PC-9 (cell line): ENCODE measurements around the gene KCNK6. TPM values are rescaled to one million over a fixed set of nuclear protein-coding genes. Genes with fewer than 3 reads are reported as not detected.
A peak's percentile ranks its signal among the peaks of the same experiment; 100 is the strongest.

Experiments used
- BruUV-seq: library from RNA; stranded (reverse); fragments of 400-500 nt; replicated peaks from 2 replicates; lab custom pipeline; 2021; lab: Mats Ljungman, UMichigan
- CTCF ChIA-PET: fragments of 300-600 bp; sonication (Branson Sonifier 250); formaldehyde crosslinking; loops from one replicate; lab custom pipeline; 2022; ENCODE audit warnings: antibody characterized with exemption; lab: Charles Lee
- POLR2A ChIA-PET: fragments of 300-600 bp; sonication (Branson Sonifier 250); formaldehyde crosslinking; loops from one replicate; lab custom pipeline; 2022; ENCODE audit warnings: antibody characterized with exemption; ENCODE audit not compliant: unreplicated experiment; lab: Charles Lee
- DNase-seq, 2 experiments: peaks; one replicate each; pipeline versions ENCODE4 v3.0.0 to v3.0.0-alpha.2; 2015 to 2022; ENCODE audit warnings: mixed read lengths in 1 of 2
- H2AFZ ChIP-seq: fragments of 200-600 bp; sonication (generic); 2 replicates; pipeline ENCODE4 v1.8.1; 2017; ENCODE audit warnings: antibody characterized with exemption
- H3F3A ChIP-seq: fragments of 200-600 bp; sonication (generic); 2 replicates; pipeline ENCODE4 v1.8.1; 2017; ENCODE audit warnings: antibody characterized with exemption, mild to moderate bottlenecking, low read depth; ENCODE audit not compliant: insufficient read depth
- H3K27ac ChIP-seq: fragments of 200-600 bp; sonication (generic); 2 replicates; pipeline ENCODE4 v1.6.1; 2016; ENCODE audit warnings: mixed run types
- H3K27me3 ChIP-seq: fragments of 200-600 bp; sonication (generic); 2 replicates; pipeline ENCODE4 v1.6.1; 2016; ENCODE audit warnings: low read depth, mixed run types; ENCODE audit not compliant: insufficient read depth
- H3K36me3 ChIP-seq: fragments of 200-600 bp; sonication (generic); 2 replicates; pipeline ENCODE4 v1.6.1; 2016; ENCODE audit warnings: low read depth, mixed run types
- H3K4me1 ChIP-seq: fragments of 200-600 bp; sonication (generic); replicated peaks from 2 replicates; pipeline ENCODE4 v1.6.1; 2016; ENCODE audit warnings: mixed run types; ENCODE audit not compliant: insufficient read depth
- H3K4me2 ChIP-seq: fragments of 200-600 bp; sonication (generic); 2 replicates; pipeline ENCODE4 v1.6.1; 2017; ENCODE audit warnings: mixed run types
- H3K4me3 ChIP-seq: fragments of 200-600 bp; sonication (generic); 2 replicates; pipeline ENCODE4 v1.6.1; 2016; ENCODE audit warnings: mixed run types
- H3K79me2 ChIP-seq: fragments of 200-600 bp; sonication (generic); 2 replicates; pipeline ENCODE4 v1.6.1; 2017; ENCODE audit warnings: low read depth, mixed run types
- H3K9me2 ChIP-seq: fragments of 200-600 bp; sonication (generic); 2 replicates; pipeline ENCODE4 v1.8.1; 2017; ENCODE audit warnings: mild to moderate bottlenecking; ENCODE audit not compliant: insufficient read depth
- H3K9me3 ChIP-seq: fragments of 200-600 bp; sonication (generic); 2 replicates; pipeline ENCODE4 v1.8.1; 2016; ENCODE audit warnings: low read depth; ENCODE audit not compliant: insufficient read depth
- H4K20me1 ChIP-seq: fragments of 200-600 bp; sonication (generic); 2 replicates; pipeline ENCODE4 v1.8.1; 2017; ENCODE audit not compliant: insufficient read depth
- CTCF ChIP-seq: fragments of 200-600 bp; sonication (generic); conservative IDR thresholded peaks from 2 replicates; pipeline ENCODE4 v1.6.1; 2017; ENCODE audit warnings: mixed run types, antibody characterized with exemption, mild to moderate bottlenecking, moderate library complexity
- EZH2 ChIP-seq: fragments of 200-600 bp; sonication (generic); IDR thresholded peaks from 2 replicates; pipeline ENCODE4 v1.8.0; 2017; ENCODE audit warnings: antibody characterized with exemption, low read depth
- intact Hi-C: fragments of 100-400 bp; cut with micrococcal nuclease; formaldehyde crosslinking; loops from one replicate; pipeline ENCODE4 v1.10.0; 2022; ENCODE audit not compliant: unreplicated experiment
- total RNA-seq: library from RNA; stranded (reverse); gene quantifications from 2 replicates; pipeline ENCODE4 v1.2.3, GENCODE V29; 2021

KCNK6 gene
- total RNA-seq, 1 experiment from 2014 or later = 6.1 TPM

DNA sequence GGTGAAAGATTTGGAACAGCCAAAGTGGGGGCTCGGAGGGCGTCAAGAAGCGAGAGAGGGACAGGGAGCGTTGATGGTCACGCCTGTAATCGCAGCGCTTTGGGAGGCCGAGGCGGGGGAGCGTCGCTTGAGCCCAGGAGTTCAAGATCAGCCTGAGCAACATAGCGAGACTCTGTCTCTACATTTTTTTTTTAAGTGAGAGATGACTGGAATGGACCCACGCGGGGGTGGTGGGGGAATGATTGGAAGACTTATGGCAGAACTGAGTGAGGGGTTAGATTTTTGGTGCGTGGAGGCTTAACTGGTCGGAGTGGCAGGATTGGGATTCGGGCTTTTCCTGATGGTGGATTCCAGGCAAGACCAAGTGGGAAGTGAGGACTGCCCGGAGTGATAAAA, 55.5 kb downstream of the KCNK6 start:
- peak overlapping the region; percentile 76 for H3K4me3 ChIP-seq
- peaks cover 5% of the 10 kb centered on the region for H3F3A ChIP-seq
- ChIA-PET CTCF (no interaction called here), POLR2A (interaction anchor here (0.7 to 1.1 kb wide), 2 partner anchors 28 to 780 kb away, joined by 3 to 4 read pairs; no protein-coding TSS in a partner anchor)
- H2AFZ ChIP-seq = peak overlapping the region; percentile 87
- H3K36me3 ChIP-seq = peaks cover 25% of the 10 kb centered on the region; the same call in 1 of the 2 replicates
- peak overlapping the region; percentile 58 for H3K27ac ChIP-seq
- BruUV-seq = TSS peak; percentile 21
- H3K4me2 ChIP-seq = peak overlapping the region; percentile 87
- peaks cover 36% of the 10 kb centered on the region for H3K79me2 ChIP-seq
- H3K4me1 ChIP-seq = peaks cover 15% of the 10 kb centered on the region
- H3K9me3 ChIP-seq = no peaks in the 10 kb centered on the region
- no peak for TF ChIP-seq EZH2
- TF ChIP-seq CTCF = no peak
- no peaks in the 10 kb centered on the region for H3K27me3 ChIP-seq
- intact Hi-C loops = no loop called here
- H3K9me2 ChIP-seq = no peaks in the 10 kb centered on the region
- H4K20me1 ChIP-seq = peaks cover 8% of the 10 kb centered on the region
- DNase-seq = no peak

- no peak overlapping the region for H3K27ac ChIP-seq
- peaks cover 10% of the 10 kb centered on the region for H4K20me1 ChIP-seq
- peaks cover 15% of the 10 kb centered on the region for H3K4me1 ChIP-seq
- CTCF ChIA-PET = interaction anchor here (0.5 to 0.6 kb wide), 3 partner anchors 127 to 553 kb away, joined by 3 to 5 read pairs (median 4); no protein-coding TSS in a partner anchor
- H3K79me2 ChIP-seq = peaks cover 36% of the 10 kb centered on the region
- intact Hi-C loops = no loop called here
- DNase-seq = no peak
- peak overlapping the region; percentile 87 for H3K4me2 ChIP-seq
- POLR2A ChIA-PET = interaction anchor here (0.6 kb wide), 3 partner anchors 12 to 71 kb away, joined by 4 to 12 read pairs (median 6); partner anchors contain the start of gene GGN
- no peak overlapping the region; the same call in 1 of the 2 replicates for H2AFZ ChIP-seq
- BruUV-seq = no TSS peak
- no peaks in the 10 kb centered on the region for H3K9me2 ChIP-seq
- H3K27me3 ChIP-seq = no peaks in the 10 kb centered on the region
- no peaks in the 10 kb centered on the region for H3K9me3 ChIP-seq
- TF ChIP-seq EZH2 (no peak), CTCF (no peak)
- H3F3A ChIP-seq = peaks cover 5% of the 10 kb centered on the region
- peak overlapping the region; percentile 76 for H3K4me3 ChIP-seq
- H3K36me3 ChIP-seq = peaks cover 28% of the 10 kb centered on the region; the same call in 1 of the 2 replicates
These were observed 56.1 kb downstream of the KCNK6 start for GRCh38 chr19:38375748-38376147.

DNA sequence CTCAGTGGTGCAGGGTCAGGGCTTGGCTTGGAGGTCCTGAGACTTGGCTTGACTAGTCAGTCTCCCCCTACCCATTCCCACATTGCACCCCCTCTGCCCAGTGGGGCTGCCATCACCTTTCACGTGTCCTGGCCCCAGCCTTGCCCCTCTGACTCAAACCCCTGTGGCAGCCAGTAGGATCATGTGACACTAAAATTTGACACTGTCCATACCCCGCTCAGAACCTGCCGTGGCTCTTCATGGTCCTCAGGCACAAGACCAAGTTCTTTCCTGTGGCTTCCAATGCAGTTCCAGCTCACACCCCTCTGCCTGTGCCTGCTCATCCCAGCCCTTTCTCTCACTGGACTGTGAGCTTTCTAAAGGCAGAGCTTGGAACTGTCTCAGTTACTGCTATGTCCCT, 56.9 kb downstream of the KCNK6 start:
- peak overlapping the region; percentile 87 for H3K4me2 ChIP-seq
- H3K27ac ChIP-seq = no peak overlapping the region
- H3K27me3 ChIP-seq = no peaks in the 10 kb centered on the region
- no peak for DNase-seq
- H3K79me2 ChIP-seq = peaks cover 36% of the 10 kb centered on the region
- no peak overlapping the region for H2AFZ ChIP-seq
- H3K9me2 ChIP-seq = no peaks in the 10 kb centered on the region
- intact Hi-C loops = no loop called here
- ChIA-PET POLR2A (interaction anchor here (0.6 kb wide), 2 partner anchors 11 to 372 kb away, joined by 3 to 12 read pairs; partner anchors contain the start of gene GGN), CTCF (interaction anchor here (0.5 to 0.6 kb wide), 3 partner anchors 26 to 260 kb away, joined by 3 to 5 read pairs (median 4); partner anchors contain the start of gene FAM98C)
- peaks cover 5% of the 10 kb centered on the region for H3F3A ChIP-seq
- H3K36me3 ChIP-seq = peaks cover 35% of the 10 kb centered on the region
- H4K20me1 ChIP-seq = peaks cover 10% of the 10 kb centered on the region
- H3K9me3 ChIP-seq = no peaks in the 10 kb centered on the region
- TF ChIP-seq CTCF (no peak), EZH2 (no peak)
- 0 out of 2 replicates have a peak overlapping the region, but pooled peaks have one; percentile 76 for H3K4me3 ChIP-seq
- peaks cover 15% of the 10 kb centered on the region for H3K4me1 ChIP-seq
- no TSS peak for BruUV-seq
